Esophagus squamous epithelium (tissue), 5 donors: ENCODE measurements around the gene P2RY13. TPM values are rescaled to one million over a fixed set of nuclear protein-coding genes. Genes with fewer than 3 reads are reported as not detected.

Experiments
- DNase-seq: peaks from one replicate; lab custom pipeline; 2025; lab: John Stamatoyannopoulos, UW
- H3K27ac ChIP-seq, 4 donors: fragments of 200-600 bp; sonication (generic); one replicate each; pipeline ENCODE4 v1.5.1; 2016 to 2019; ENCODE audit warnings: mild to moderate bottlenecking in 1 of 4
- H3K27me3 ChIP-seq, 4 donors: fragments of 200-600 bp; sonication (generic); 1 replicate in 3 of 4; 2 replicates in 1 of 4; pipeline versions ENCODE4 v1.5.1 to v1.6.0; 2017 to 2021; ENCODE audit warnings: antibody characterized with exemption in 1 of 4
- H3K36me3 ChIP-seq, 3 donors: fragments of 200-600 bp; sonication (generic); one replicate each; pipeline ENCODE4 v1.5.1; 2016 to 2019
- H3K4me1 ChIP-seq, 3 donors: fragments of 200-600 bp; sonication (generic); one replicate each; pipeline ENCODE4 v1.5.1; 2017 to 2019
- H3K4me3 ChIP-seq, 4 donors: fragments of 200-600 bp; sonication (generic); 1 replicate in 3 of 4; 2 replicates in 1 of 4; pipeline ENCODE4 v1.5.1; 2016 to 2019; ENCODE audit warnings: mild to moderate bottlenecking in 2 of 4, moderate library complexity in 1 of 4
- H3K9me3 ChIP-seq, 3 donors: fragments of 200-600 bp; sonication (generic); one replicate each; pipeline ENCODE4 v1.5.1; 2016 to 2019
- POLR2A ChIP-seq, 4 donors: fragments of 450-650 bp; IDR thresholded peaks; one replicate each; pipeline ENCODE4 v1.6.1; 2017; ENCODE audit warnings: antibody characterized with exemption in 4 of 4, mild to moderate bottlenecking in 4 of 4, moderate library complexity in 3 of 4
- WGBS, 2 donors: methylation state at CpG; one replicate each; pipeline ENCODE4 v1.1.5; 2018; 5-methylcytosine and 5-hydroxymethylcytosine counted together
- intact Hi-C: fragments of 100-400 bp; cut with DNase I; formaldehyde crosslinking; loops from one replicate; pipeline ENCODE4 v1.15.0; 2022
- total RNA-seq, 4 donors: library from RNA; depleted of rRNA; stranded (reverse); fragments of >200 nt; gene quantifications; one replicate each; pipeline ENCODE4 v1.1.0, GENCODE V29; 2016
- TF ChIP-seq, protein P1 (sequence below), 6 experiments: fragments of 450-650 bp in 4 of 6; fragments of 200-600 bp in 2 of 6; sonication (generic) in 2 of 6; IDR thresholded peaks; one replicate each; pipeline ENCODE4 v1.5.1; 2016 to 2019; ENCODE audit warnings: antibody characterized with exemption in 6 of 6, mild to moderate bottlenecking in 4 of 6, moderate library complexity in 4 of 6
- donor health status: DM: yes; HTN: yes; CAD: no.

The P2RY13 gene
- total RNA-seq, 4 donors from 2014 or later = 0.18 to 3.1 (median 1.2) TPM; not detected in 1

DNA sequence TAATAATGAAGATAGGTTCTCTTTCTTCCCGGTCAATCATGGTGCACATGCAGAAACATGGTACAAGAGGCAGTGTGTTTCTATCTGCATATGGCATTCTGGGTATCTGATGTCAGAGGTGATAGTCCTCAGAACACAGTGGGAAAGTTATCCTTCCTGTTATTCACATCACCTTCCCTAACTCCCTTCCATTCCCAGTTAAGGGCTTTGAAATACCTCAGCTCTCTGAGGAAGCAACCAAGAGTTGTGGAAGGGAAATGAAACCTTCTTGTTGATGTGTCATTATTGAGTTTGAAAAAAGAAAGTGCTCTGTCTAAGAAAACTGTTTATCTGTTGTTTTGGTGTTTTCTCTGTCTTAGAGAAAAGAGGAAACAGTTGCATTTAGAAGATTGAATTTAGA, 21.9 kb upstream of the P2RY13 start:
- Histone ChIP-seq H3K27me3 (no peaks in the 10 kb centered on the region), H3K4me1 (no peaks in the 10 kb centered on the region), H3K4me3 (no peak overlapping the region), H3K27ac (no peak overlapping the region), H3K9me3 (no peaks in the 10 kb centered on the region), H3K36me3 (no peaks in the 10 kb centered on the region)
- TF ChIP-seq, protein P1, sequence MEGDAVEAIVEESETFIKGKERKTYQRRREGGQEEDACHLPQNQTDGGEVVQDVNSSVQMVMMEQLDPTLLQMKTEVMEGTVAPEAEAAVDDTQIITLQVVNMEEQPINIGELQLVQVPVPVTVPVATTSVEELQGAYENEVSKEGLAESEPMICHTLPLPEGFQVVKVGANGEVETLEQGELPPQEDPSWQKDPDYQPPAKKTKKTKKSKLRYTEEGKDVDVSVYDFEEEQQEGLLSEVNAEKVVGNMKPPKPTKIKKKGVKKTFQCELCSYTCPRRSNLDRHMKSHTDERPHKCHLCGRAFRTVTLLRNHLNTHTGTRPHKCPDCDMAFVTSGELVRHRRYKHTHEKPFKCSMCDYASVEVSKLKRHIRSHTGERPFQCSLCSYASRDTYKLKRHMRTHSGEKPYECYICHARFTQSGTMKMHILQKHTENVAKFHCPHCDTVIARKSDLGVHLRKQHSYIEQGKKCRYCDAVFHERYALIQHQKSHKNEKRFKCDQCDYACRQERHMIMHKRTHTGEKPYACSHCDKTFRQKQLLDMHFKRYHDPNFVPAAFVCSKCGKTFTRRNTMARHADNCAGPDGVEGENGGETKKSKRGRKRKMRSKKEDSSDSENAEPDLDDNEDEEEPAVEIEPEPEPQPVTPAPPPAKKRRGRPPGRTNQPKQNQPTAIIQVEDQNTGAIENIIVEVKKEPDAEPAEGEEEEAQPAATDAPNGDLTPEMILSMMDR (IDR thresholded peaks at IDR 0.05) = no peak
- no peak for TF ChIP-seq POLR2A (IDR thresholded peaks at IDR 0.05)
- WGBS, 2 donors = 81 to 82% methylated on average over 1 of the region's 1 CpG
- intact Hi-C loops = no loop called here
- DNase-seq = no peak

DNA sequence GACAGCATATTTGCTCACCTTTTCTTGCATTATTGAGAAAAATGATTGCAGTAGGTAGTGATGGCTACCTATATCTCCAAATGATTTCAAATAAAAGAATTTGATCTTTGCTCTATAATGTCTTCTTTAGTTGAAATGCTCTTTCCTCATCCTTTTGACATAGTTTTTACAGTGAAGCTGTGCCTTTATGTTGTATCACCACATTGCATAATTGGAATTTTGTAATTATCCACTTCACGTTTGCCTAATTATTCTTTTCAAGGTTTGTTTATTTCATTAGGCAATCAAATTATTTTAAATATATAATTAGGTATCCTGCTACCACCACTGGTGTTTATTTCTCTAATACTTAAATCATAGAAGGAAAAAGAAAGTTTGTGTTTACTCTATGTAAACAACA, 21.3 kb upstream of the P2RY13 start:
- TF ChIP-seq, protein P1 (IDR thresholded peaks at IDR 0.05) = no peak
- TF ChIP-seq POLR2A (IDR thresholded peaks at IDR 0.05) = no peak
- Histone ChIP-seq H3K27me3 (no peaks in the 10 kb centered on the region), H3K4me3 (no peak overlapping the region), H3K4me1 (peaks cover 0 to 5% (median 0%) of the 10 kb centered on the region in 3 donors), H3K27ac (no peak overlapping the region), H3K9me3 (no peaks in the 10 kb centered on the region), H3K36me3 (no peaks in the 10 kb centered on the region)
- DNase-seq = no peak
- intact Hi-C loops = no loop called here
- WGBS, 2 donors = 50 to 64% methylated on average over 1 of the region's 1 CpG

DNA sequence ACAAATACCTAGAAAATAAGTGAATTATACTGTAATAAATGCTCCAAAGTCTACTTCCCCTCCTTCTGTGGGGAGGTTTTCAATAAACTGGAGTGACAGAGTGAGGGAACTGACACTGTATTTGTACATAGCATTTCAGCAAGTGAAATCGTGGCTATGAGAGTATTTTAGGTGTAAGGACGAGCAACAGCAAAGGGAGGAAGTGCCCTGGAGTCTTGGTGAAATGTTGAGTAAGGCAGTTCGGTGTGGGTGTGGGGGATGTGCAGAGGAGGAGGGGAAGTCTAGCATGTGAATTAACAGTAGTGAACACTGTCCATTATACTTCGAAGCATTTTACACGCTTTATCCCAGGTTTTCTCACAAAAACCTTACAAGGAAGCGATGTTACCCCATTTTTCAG, 18.1 kb upstream of the P2RY13 start:
- H3K27ac ChIP-seq = peak overlapping the region in 1 of 4 donors; percentile 23
- DNase-seq = no peak

DNA sequence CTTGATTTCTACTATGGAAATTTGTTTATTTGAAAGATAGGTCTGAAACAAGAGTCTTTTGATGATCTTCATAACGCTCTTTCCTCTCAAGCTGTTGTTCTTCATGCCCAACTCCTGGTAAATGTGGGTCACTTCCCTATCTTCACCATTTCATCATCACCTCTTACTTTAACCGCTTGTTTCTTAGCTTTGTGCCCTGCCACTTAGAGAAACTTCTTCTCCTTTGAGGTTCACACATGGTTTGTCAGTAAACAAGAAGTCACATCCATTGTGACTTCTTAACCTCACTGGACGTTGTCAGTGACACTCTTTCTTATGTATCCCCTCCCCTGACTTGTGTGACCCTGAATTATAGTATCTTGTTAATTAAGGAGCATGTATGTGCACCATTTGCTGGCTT, 16.9 kb upstream of the P2RY13 start:
- no peaks in the 10 kb centered on the region for H3K36me3 ChIP-seq
- H3K27ac ChIP-seq = peak overlapping the region in 1 of 4 donors; percentile 37
- TF ChIP-seq, protein P1 (IDR thresholded peaks at IDR 0.05) = no peak
- no peak for TF ChIP-seq POLR2A (IDR thresholded peaks at IDR 0.05)
- H3K9me3 ChIP-seq = no peaks in the 10 kb centered on the region
- no peaks in the 10 kb centered on the region for H3K27me3 ChIP-seq
- no peak overlapping the region for H3K4me3 ChIP-seq
- peaks cover 0 to 8% (median 0%) of the 10 kb centered on the region in 3 donors for H3K4me1 ChIP-seq
- 61 to 63% methylated on average over 3 of the region's 3 CpGs for WGBS, 2 donors
- no peak for DNase-seq
- intact Hi-C loops = no loop called here

More for the DNA sequence above, 18.1 kb upstream of the P2RY13 start:
- no peaks in the 10 kb centered on the region for H3K27me3 ChIP-seq
- H3K9me3 ChIP-seq = no peaks in the 10 kb centered on the region
- intact Hi-C loops = no loop called here
- H3K36me3 ChIP-seq = no peaks in the 10 kb centered on the region
- no peak for TF ChIP-seq POLR2A (IDR thresholded peaks at IDR 0.05)
- TF ChIP-seq, protein P1 (IDR thresholded peaks at IDR 0.05) = no peak
- no peak overlapping the region for H3K4me3 ChIP-seq
- peaks cover 0 to 8% (median 0%) of the 10 kb centered on the region in 3 donors for H3K4me1 ChIP-seq
- WGBS, 2 donors = 71 to 78% methylated on average over 6 of the region's 6 CpGs

DNA sequence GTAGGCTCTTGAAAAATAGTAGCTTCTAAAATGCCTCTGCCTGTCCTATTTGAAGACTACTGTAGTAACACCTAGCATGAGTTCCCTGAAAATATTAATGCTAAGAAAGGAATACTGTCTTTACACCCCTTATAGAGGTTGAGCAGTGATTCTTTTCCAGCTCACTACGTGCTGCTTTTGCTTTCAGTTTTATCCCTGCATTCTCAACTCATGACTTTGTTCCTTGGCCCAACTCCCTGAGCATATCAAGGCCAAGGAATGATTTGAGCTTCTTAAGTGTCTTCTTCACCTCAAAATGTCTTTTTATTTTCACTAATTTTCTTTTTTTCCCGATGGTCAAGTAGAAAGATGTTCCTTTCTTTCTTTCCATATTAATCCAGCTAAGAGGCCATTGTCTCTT, 16.5 kb upstream of the P2RY13 start:
- no peak for DNase-seq
- H3K4me3 ChIP-seq = peak overlapping the region in 2 of 4 donors; percentile 17 to 50
- 33% methylated on average over 2 of the region's 2 CpGs for WGBS, 2 donors
- intact Hi-C loops = no loop called here
- no peaks in the 10 kb centered on the region for H3K27me3 ChIP-seq
- no peaks in the 10 kb centered on the region for H3K36me3 ChIP-seq
- TF ChIP-seq, protein P1 (IDR thresholded peaks at IDR 0.05) = no peak
- TF ChIP-seq POLR2A (IDR thresholded peaks at IDR 0.05) = no peak
- H3K4me1 ChIP-seq = peaks cover 0 to 8% (median 0%) of the 10 kb centered on the region in 3 donors
- no peaks in the 10 kb centered on the region for H3K9me3 ChIP-seq
- H3K27ac ChIP-seq = peak overlapping the region in 3 of 4 donors; percentile 20 to 50 (median 37)
